Duodenal mucosa (tissue), 2 donors: ENCODE data around the gene FYN.

Experiments
- H3K27ac ChIP-seq: one replicate; pipeline ENCODE4 v1.7.0; 2013; ENCODE audit warnings: low read depth, low read length
- H3K27me3 ChIP-seq, 2 donors: one replicate each; pipeline ENCODE4 v1.7.0; 2013; ENCODE audit warnings: low read length in 2 of 2, control low read depth in 1 of 2; ENCODE audit not compliant: insufficient read depth in 2 of 2, control insufficient read depth in 1 of 2
- H3K36me3 ChIP-seq, 2 donors: one replicate each; pipeline ENCODE4 v1.7.0; 2013; ENCODE audit warnings: low read length in 2 of 2, control low read depth in 1 of 2; ENCODE audit not compliant: insufficient read depth in 2 of 2, control insufficient read depth in 1 of 2
- H3K4me1 ChIP-seq, 2 donors: one replicate each; pipeline ENCODE4 v1.7.0; 2013; ENCODE audit warnings: low read length in 2 of 2, control low read depth in 1 of 2; ENCODE audit not compliant: insufficient read depth in 2 of 2, control insufficient read depth in 1 of 2
- H3K4me3 ChIP-seq, 2 donors: one replicate each; pipeline ENCODE4 v1.7.0; 2013; ENCODE audit warnings: low read length in 2 of 2, low read depth in 1 of 2
- H3K9ac ChIP-seq, 2 donors: one replicate each; pipeline ENCODE4 v1.7.0; 2013; ENCODE audit warnings: low read length in 2 of 2, low read depth in 1 of 2
- H3K9me3 ChIP-seq, 2 donors: one replicate each; pipeline ENCODE4 v1.7.0; 2013; ENCODE audit warnings: low read length in 2 of 2, control low read depth in 1 of 2; ENCODE audit not compliant: control insufficient read depth in 1 of 2

FYN gene

DNA sequence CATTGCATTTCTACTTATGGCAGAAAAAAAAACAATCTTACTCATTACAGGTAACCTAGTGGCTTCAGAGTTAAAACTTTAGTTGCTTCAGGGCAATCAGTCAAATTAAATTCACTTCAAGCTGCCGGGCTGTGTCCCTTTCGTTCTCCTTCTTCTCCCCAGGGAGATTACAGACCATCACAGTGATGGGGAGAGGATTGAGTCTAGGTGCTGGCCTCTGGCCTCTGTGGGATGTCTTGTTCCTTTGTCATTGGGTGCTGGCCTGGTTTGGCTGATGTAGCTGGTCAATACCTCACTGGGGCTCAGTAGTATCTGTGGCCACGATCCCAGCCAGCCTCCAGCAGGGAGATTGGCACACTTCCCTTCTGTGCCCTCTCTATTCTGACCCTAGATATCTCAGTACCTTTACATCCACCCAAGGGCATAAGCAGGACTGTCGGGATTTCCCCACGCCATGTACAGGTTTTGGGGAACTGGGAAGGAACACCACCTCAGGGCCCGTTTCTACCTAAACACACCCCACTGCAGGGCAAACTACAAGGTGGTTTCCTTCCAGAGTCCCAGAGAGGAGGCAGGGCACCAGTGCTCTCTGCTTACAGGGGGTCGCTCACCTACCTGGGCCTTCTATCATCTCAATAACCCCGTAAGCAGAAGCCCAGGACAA, 15.4 kb downstream of the FYN start:
- Histone ChIP-seq H3K4me3 (no peak overlapping the region), H3K4me1 (peaks cover 0 to 9% of the 10 kb centered on the region in 2 donors), H3K27me3 (no peaks in the 10 kb centered on the region), H3K9ac (no peak overlapping the region), H3K27ac (no peak overlapping the region), H3K36me3 (no peaks in the 10 kb centered on the region), H3K9me3 (no peaks in the 10 kb centered on the region)

DNA sequence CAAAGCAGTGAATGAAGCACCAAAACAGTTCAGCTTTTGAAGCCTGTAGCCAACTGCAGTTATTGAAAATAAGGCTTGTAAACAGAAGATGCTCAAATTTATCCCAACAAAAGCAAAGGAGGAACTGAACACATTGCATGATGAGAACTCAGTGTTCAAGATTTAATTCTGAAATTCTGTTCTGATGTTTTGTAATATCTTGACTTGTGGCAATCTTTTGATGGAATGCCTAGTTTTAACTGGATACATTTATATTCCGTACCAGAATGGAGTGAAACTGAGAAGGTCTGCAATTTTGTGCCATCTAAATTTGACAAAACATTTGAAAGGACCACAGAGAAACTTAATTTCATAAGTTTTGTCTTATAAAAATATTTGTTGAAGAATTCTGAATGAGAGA, 17.5 kb downstream of the FYN start:
- H3K9ac ChIP-seq, result no peak overlapping the region
- H3K4me3 ChIP-seq, result no peak overlapping the region
- H3K36me3 ChIP-seq, result no peaks in the 10 kb centered on the region
- H3K27ac ChIP-seq, result no peak overlapping the region
- no peaks in the 10 kb centered on the region for H3K27me3 ChIP-seq
- H3K9me3 ChIP-seq, result no peaks in the 10 kb centered on the region
- H3K4me1 ChIP-seq, result peaks cover 4 to 6% of the 10 kb centered on the region in 2 donors

- H3K9ac ChIP-seq, result no peak overlapping the region
- H3K27ac ChIP-seq, result no peak overlapping the region
- no peaks in the 10 kb centered on the region for H3K27me3 ChIP-seq
- H3K4me1 ChIP-seq, result peaks cover 4 to 9% of the 10 kb centered on the region in 2 donors
- no peaks in the 10 kb centered on the region for H3K9me3 ChIP-seq
- H3K36me3 ChIP-seq, result no peaks in the 10 kb centered on the region
- H3K4me3 ChIP-seq, result no peak overlapping the region
Measured at GRCh38 chr6:111854683-111855082, 18.6 kb downstream of the FYN start.

- no peak overlapping the region for H3K9ac ChIP-seq
- H3K4me1 ChIP-seq, result peaks cover 7 to 9% of the 10 kb centered on the region in 2 donors
- no peaks in the 10 kb centered on the region for H3K36me3 ChIP-seq
- no peaks in the 10 kb centered on the region for H3K9me3 ChIP-seq
- no peak overlapping the region for H3K27ac ChIP-seq
- no peak overlapping the region for H3K4me3 ChIP-seq
- no peaks in the 10 kb centered on the region for H3K27me3 ChIP-seq
Measured at GRCh38 chr6:111852725-111853124, 20.5 kb downstream of the FYN start.

DNA sequence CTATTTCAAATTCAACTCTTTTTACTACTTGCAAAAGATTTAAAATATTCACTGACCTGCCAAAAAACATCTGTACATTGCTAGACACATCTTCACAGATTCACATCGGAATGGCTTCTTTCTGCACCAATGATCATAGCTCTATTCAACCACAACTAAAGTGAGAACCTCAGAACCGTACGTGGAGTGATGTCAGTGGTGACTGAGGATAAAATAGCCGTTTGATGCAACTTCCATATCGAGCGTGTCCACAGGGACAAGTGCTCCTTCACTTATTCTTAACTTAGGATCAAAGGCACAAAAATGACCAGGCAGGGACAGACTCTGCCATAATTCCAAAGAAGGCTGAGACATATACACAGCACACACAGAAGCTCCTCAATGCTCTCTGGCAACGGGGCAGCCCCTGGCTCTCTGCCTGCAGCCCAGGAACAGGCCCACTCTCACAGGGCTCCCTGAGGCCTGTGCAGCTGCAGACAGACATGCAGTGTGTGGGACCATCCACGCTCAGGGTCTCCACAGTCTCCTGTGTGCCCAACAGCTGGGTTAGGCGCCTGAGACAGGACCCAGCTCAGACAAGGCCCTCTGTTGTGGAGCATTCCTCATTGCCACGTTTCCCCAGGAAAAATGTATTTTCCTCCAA, 22.8 kb downstream of the FYN start:
- Histone ChIP-seq H3K27me3 (no peaks in the 10 kb centered on the region), H3K9ac (no peak overlapping the region), H3K27ac (no peak overlapping the region), H3K36me3 (no peaks in the 10 kb centered on the region), H3K9me3 (no peaks in the 10 kb centered on the region), H3K4me1 (peaks cover 13 to 16% of the 10 kb centered on the region in 2 donors), H3K4me3 (no peak overlapping the region)

DNA sequence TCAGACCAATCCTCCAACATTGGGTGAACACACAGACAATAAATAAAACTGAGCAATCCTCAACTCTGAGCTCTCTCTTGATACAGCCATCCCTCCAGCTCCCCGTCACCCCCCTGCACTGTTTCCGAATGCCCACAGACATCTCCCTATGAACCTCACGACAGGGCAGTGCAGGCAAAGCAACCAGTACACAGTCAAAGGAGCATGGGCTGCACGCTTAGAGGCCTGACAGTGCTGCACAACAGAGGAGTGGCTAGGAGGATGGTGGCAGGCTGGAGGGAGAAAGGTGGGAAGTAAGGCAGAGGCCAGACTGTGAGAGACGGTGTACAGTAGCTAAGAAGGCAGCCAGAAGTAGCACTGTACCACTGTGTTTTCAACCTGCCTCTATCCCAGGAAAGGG, 24.0 kb downstream of the FYN start:
- H3K9me3 ChIP-seq, result no peaks in the 10 kb centered on the region
- no peaks in the 10 kb centered on the region for H3K36me3 ChIP-seq
- H3K27me3 ChIP-seq, result no peaks in the 10 kb centered on the region
- H3K9ac ChIP-seq, result no peak overlapping the region
- peaks cover 18 to 21% of the 10 kb centered on the region in 2 donors for H3K4me1 ChIP-seq
- no peak overlapping the region for H3K27ac ChIP-seq
- no peak overlapping the region for H3K4me3 ChIP-seq

DNA sequence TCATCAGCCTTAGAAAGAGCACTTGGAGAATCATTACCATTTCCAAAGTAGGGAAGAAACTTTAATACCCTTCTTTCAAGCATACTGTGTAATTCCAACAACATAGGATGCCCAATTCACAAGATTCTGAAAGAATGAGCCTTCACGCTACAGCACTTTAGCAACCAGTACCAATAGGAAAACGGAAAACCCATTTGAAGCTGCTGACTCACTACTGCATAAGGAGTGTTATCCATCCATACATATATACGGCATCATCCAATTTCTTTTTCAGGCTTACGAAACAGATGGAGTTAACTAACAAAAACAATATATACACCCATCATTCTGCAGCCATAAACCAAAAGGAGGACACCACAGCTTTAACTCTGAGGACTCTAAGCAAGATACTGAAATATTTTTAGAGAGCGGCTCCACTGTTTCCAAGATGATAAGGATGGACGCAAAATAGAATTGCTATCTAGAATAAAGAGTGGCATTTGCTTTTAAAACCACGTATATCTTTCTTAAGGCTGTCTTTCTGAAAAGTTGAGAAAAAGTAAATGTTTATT, 24.9 kb downstream of the FYN start:
- no peak overlapping the region for H3K9ac ChIP-seq
- H3K27ac ChIP-seq, result no peak overlapping the region
- H3K9me3 ChIP-seq, result no peaks in the 10 kb centered on the region
- peaks cover 16 to 21% of the 10 kb centered on the region in 2 donors for H3K4me1 ChIP-seq
- H3K4me3 ChIP-seq, result no peak overlapping the region
- H3K27me3 ChIP-seq, result no peaks in the 10 kb centered on the region
- no peaks in the 10 kb centered on the region for H3K36me3 ChIP-seq

DNA sequence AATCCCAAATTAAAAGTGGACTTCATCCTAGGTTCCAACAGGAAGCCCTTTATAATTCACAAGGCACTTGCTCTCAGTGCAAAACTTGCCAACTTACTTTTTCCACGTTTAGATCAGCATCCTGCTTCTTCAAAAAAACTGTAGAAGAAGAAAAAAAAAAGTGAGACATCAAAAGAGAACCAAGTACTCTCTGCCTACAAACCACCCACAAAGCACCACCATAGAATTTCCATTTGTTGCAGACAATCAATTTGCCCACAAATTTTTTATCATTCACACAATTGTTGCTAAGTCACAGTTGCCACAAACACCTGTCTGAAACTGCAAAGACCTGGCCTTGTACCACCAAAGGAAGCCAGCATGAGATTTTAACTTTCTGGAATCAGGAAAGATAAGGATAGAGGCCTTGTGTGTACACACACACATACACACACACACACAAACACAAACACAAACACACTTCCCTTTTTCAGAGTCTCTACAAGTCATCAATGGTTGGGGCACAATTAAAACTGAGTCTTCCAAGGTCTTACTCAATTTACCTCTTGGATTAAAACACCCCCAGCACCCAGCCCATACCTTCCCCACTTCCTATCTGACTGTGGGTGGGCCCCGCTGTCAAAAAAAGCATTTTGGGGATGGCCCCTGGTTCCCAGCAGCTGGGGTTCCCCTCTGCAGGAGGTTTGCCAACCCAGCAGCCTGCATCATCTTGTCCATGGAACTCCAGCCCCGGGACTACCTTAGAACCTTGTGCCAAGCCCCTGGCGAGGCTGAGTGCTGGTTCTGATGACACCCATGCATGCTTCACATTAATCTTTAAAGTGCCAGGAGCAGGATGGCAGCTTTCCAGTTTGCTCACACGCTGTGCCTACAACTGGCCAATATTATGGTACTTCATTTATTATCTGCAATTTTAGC, 26.5 kb downstream of the FYN start:
- H3K9ac ChIP-seq, result no peak overlapping the region
- H3K27ac ChIP-seq, result no peak overlapping the region
- H3K36me3 ChIP-seq, result no peaks in the 10 kb centered on the region
- no peaks in the 10 kb centered on the region for H3K27me3 ChIP-seq
- H3K9me3 ChIP-seq, result no peaks in the 10 kb centered on the region
- no peak overlapping the region for H3K4me3 ChIP-seq
- H3K4me1 ChIP-seq, result peaks cover 22 to 24% of the 10 kb centered on the region in 2 donors

GRCh38 chr6:111846066-111846465, 27.2 kb downstream of the FYN start:
- Histone ChIP-seq H3K4me1 (peaks cover 23 to 29% of the 10 kb centered on the region in 2 donors), H3K27ac (no peak overlapping the region), H3K9me3 (no peaks in the 10 kb centered on the region), H3K27me3 (no peaks in the 10 kb centered on the region), H3K9ac (no peak overlapping the region), H3K4me3 (no peak overlapping the region), H3K36me3 (no peaks in the 10 kb centered on the region)

- H3K9ac ChIP-seq, result no peak overlapping the region
- no peaks in the 10 kb centered on the region for H3K27me3 ChIP-seq
- H3K9me3 ChIP-seq, result no peaks in the 10 kb centered on the region
- peaks cover 20 to 29% of the 10 kb centered on the region in 2 donors for H3K4me1 ChIP-seq
- no peak overlapping the region for H3K4me3 ChIP-seq
- H3K36me3 ChIP-seq, result no peaks in the 10 kb centered on the region
- H3K27ac ChIP-seq, result peak overlapping the region; percentile 5
Measured at GRCh38 chr6:111845441-111845871, 27.8 kb downstream of the FYN start.
